Activated CD4-positive, alpha-beta T cell treated with anti-CD3 and anti-CD28 coated beads for 1 hour (primary cell): Measurements from ENCODE around the gene PARD3B.

ENCODE experiments used
- DNase-seq: peaks from one replicate; pipeline ENCODE4 v3.0.0-alpha.2; 2020

The PARD3B gene

GRCh38 chr2:205609113-205609512, 1063.8 kb downstream of the PARD3B start:
- no peak for DNase-seq

GRCh38 chr2:205610437-205610836, 1065.2 kb downstream of the PARD3B start:
- no peak for DNase-seq

DNA sequence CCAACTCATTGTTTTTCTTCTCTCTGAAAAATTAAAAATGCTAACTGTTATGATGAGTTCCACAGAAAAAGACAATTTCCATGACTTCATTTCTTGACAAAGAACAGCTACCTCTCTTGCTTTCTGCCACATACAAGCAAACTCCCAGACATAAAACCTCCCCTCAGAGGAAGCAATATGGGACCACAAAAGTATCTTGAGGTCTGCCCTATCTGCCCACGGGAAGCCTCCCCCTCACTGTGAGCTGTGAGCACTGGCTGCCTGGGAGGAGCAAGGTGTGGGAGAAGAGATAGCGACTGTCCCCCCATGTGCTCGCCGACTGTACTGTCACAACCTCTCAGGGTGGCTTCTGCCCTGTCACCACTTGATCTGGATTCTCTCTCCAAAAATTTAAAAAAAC, 1067.4 kb downstream of the PARD3B start:
- no peak for DNase-seq

DNA sequence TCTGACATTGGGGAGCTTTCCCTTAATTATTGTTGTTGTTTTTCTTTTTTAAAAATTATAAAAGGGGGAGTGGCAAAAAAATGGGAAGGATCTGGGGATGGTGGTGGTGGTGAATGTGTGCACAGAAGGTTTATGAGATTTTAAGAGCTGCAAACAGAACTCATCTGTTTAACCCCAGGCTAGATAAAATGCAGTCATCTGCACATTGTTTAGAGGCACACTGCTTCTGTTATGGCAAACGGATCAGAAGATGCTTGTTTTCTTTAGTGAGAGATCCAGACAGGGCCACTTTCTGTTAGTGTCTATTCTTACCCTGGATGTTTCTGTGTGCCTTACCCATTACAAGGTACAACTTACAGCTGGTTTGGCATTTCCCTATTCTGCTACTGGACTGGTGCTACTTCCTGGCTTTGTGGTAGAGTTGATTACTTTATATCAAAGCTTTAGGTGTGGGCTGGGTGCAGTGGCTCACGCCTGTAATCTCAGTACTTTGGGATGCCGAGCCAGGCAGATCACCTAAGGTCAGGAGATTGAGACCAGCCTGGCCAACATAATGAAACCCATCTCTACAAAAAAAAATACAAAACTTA, 1068.8 kb downstream of the PARD3B start:
- no peak for DNase-seq

GRCh38 chr2:205614965-205615364, 1069.7 kb downstream of the PARD3B start:
- no peak for DNase-seq

DNA sequence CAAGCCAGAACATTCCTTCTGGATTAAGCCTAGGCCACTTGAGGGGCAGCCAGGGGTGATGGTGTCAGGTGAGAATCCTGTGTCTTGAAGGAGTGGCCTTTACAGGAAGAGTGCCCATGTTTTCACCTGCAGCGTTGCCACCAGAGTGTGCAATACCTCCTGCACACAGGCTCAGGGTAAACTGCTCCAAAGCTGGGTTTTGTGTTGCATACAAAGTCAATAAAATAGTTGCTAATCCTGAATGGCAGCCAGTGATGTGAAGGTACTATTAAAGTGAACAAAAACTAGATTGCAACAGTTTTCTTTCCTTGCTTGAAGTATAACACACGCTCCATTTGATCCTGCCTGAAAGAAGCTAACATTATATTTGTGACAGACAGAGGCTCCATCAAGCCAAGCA, 1072.6 kb downstream of the PARD3B start:
- DNase-seq: no peak

DNA sequence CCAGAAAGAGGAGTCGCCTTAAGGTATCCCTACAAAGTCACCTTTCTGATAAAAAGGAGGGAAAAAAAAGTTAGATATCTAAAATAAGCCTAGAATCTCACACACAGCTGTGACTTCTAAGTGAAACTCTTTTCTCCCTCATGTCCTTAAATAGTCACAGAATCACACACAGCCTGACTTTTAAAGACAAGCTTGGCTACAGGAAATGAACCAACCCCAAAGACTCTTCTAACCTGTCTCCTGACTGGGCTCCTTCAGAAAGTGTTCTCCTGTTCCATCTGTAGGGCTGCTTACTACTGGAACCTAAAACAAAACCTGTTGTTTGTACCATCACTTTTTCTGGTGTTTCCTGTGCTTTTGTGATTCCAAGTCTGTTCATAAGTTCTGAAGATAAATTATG, 1074.3 kb downstream of the PARD3B start:
- DNase-seq: no peak

- no peak for DNase-seq
Observed at GRCh38 chr2:205627085-205627484, 1081.8 kb downstream of the PARD3B start.

- DNase-seq: no peak
Observed at GRCh38 chr2:205628422-205628821, 1083.1 kb downstream of the PARD3B start.

GRCh38 chr2:205629091-205629776, 1084.0 kb downstream of the PARD3B start:
- DNase-seq: no peak

DNA sequence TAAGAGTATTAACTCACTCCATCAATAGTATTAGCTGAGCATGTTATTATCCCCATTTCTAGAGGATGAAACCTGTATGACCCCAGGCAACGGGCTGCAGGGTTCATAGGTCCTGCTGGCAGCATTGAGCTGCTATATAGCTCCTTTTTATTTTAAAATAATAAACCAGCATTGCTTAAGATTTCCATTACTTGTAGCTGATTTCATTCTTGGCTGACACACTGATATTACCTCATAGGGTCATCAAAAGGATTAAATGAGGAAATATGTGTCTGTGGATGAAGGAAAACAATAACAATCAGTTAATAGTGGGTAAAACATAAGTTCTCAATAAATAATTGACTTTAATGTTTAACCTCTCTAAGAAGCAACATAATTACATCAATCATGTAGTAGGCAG, 1088.7 kb downstream of the PARD3B start:
- DNase-seq: no peak

- DNase-seq: no peak
Observed at GRCh38 chr2:205636549-205637319, 1091.5 kb downstream of the PARD3B start.

- no peak for DNase-seq
Observed at GRCh38 chr2:205637320-205637602, 1092.0 kb downstream of the PARD3B start.

GRCh38 chr2:205637779-205638503, 1092.7 kb downstream of the PARD3B start:
- no peak for DNase-seq

GRCh38 chr2:205640716-205641115, 1095.4 kb downstream of the PARD3B start:
- DNase-seq: no peak

DNA sequence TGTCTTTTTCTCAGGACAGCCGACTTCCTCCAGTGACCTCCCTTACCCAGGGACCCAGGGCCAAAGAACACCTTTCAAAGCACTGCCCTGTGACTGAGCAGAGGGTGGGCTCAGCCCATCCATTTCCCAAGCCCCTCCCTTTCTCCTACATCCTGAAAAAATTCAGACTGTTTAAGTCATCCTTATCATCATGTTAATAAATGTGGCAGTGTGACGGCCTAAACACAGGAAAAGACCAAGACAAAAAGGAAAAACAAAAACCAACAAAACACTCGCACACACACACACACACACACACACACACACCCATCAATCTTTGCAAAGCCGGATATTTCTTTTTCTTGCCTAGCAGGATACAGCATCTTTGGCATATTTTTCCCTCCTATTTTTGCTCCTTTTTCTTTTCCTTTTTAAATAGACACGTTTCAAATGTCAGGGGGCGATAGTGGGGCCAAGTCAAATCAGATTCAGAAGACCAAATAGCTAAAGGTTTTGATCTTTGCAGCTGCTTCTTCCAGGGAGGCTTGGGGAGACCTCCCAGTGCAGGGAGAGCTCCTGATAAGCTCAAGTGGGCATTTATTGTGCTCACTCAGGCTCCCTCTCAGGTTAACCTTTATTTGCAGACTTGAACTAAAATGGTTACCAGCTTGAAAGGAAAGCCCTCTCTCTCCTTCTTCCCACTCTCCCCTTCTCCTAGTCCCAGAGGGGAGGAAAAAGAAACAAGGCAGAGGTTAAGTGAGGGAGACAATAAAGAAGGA, 1097.5 kb downstream of the PARD3B start:
- DNase-seq: no peak

DNA sequence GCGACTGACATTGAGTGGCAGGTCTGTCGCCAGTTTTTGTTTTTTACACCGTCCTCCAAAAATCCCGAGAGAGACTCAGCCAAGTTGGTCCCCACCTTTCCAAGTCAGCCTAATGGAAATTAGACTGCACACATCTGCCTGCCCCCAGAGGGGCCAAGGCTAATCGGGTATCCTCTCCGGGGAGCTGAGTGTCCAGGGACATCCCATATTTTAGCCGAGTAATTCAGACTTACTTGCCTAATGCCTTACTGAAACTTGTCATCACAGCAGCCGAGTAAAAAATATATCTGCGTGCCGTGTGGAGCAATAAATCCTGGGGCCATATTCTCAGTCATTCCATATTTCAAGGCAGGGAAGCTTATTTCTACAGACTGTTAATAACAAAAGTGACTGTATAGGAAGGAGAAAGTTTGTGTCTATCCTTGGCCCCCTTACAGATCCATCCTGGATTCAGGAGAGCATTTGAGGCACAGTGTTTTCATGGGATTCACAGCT, 1098.2 kb downstream of the PARD3B start:
- no peak for DNase-seq

DNA sequence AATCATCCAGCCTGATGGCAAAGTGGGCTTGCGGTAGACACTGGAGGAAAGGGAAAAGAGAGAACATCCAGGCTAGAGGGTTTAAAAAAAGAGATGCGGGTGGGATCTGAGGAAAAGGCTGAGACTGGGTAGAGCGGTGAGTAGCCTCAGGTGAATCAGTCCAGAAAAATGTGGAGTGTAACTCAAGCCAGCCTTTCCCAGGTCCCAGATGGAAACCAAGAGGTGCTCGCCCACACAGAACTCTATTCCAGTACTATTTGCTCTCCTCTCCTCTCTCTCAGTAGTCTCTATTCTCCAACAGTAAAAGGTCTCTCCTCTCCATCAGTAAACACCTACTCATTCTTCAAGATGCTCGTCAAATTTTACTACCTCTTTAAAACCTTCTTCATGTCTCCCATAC, 1098.7 kb downstream of the PARD3B start:
- no peak for DNase-seq

DNA sequence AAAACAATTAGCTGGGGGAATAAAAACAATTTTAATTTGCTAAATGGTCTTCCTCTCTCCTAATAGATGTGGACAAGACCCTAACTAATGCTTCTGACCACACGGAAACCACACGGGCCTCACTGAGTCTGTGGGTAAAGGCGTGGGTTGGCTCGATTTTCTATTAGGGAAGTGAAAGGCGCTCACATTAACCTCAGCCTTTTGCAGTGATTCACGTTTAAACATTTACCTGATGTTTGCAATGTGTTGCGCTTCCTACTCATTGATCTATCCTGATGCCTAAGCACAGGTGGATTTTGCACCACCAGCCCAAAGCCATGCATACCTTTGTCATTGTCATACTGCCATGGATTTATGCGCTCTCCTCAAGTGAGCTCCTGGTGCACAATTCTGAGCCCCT, 1101.4 kb downstream of the PARD3B start:
- no peak for DNase-seq

DNA sequence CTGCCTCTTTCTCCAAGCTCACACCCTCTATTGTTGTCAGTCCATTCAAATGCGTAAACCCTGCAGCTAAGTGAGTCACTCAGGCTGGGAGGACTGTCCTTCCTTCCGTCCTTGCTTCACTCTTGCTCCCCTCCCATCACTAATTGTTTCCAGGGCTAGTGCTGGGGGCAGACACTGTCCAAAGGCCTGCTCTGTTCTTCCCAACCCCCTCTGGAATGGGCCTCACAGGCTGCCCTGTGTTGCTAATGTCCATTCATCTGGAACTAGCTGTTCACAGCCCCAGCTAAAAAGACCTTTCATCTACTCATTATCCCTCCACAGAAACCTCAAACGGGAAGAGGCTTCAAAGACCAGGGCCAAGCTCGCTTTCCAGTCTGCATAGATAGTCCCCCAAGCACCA, 1105.2 kb downstream of the PARD3B start:
- DNase-seq: no peak

GRCh38 chr2:205650931-205651330, 1105.7 kb downstream of the PARD3B start:
- DNase-seq: no peak

DNA sequence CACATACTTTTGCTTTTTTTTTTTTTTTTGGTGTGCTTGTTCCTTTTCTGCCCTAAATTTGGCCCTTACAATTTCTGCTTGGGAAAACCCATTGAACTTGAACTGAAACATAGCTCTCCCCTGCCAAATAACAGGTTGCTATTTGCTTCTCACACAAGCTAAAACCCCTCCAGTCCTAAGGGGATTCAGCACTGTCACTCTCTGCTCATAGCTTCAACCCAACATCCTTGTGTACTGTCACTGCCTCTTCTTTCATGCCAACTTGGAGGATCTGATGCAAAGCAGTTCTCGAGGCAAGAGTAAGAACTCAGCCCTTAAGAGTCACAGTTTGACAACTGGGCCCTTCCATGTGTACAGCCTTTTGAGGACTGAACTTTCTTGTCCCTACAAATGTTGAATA, 1106.4 kb downstream of the PARD3B start:
- DNase-seq: no peak
